CD4-positive, CD25-positive, alpha-beta regulatory T cell (primary cell): Measurements from ENCODE around the gene LIMCH1. TPM values are rescaled to one million over a fixed set of nuclear protein-coding genes. Genes with fewer than 3 reads are reported as not detected.

Source experiments
- ATAC-seq, 2 donors: fragments of 150-1000 bp; cut with Tn5 transposase; one replicate each; pipeline ENCODE4 v1.10.0; 2021; ENCODE audit warnings: low read depth in 2 of 2, moderate number of reproducible peaks in 2 of 2, moderate library complexity in 1 of 2
- DNase-seq, 3 donors: peaks; one replicate each; pipeline versions ENCODE4 v3.0.0 to v3.0.0-alpha.2; 2012 to 2022; ENCODE audit warnings: mixed read lengths in 1 of 3
- H3K27ac ChIP-seq: one replicate; pipeline ENCODE4 v1.7.0; 2013; ENCODE audit warnings: mild to moderate bottlenecking, low read length; ENCODE audit not compliant: insufficient read depth, poor library complexity, severe bottlenecking
- H3K27me3 ChIP-seq: one replicate; pipeline ENCODE4 v1.7.0; 2013; ENCODE audit warnings: low read length; ENCODE audit not compliant: control insufficient read depth, insufficient read depth
- H3K36me3 ChIP-seq: one replicate; pipeline ENCODE4 v1.7.0; 2013; ENCODE audit warnings: mild to moderate bottlenecking, low read length, moderate library complexity; ENCODE audit not compliant: control insufficient read depth, insufficient read depth
- H3K4me1 ChIP-seq: 2 replicates; pipeline ENCODE4 v1.7.0; 2013; ENCODE audit warnings: mild to moderate bottlenecking, low read length; ENCODE audit not compliant: insufficient read depth, control insufficient read depth, poor library complexity, severe bottlenecking
- H3K4me3 ChIP-seq: one replicate; pipeline ENCODE4 v1.7.0; 2013; ENCODE audit warnings: low read depth, mild to moderate bottlenecking, low read length, moderate library complexity
- H3K9me3 ChIP-seq, 2 experiments: 1 replicate in 1 of 2; 2 replicates in 1 of 2; pipeline ENCODE4 v1.7.0; 2013; ENCODE audit warnings: low read length in 2 of 2, mild to moderate bottlenecking in 1 of 2, moderate library complexity in 1 of 2; ENCODE audit not compliant: control insufficient read depth in 2 of 2
- H3K27ac Mint-ChIP-seq, 3 donors: one replicate each; pipeline ENCODE4 v1.8.0; 2020 to 2022; ENCODE audit warnings: mild to moderate bottlenecking in 3 of 3, mixed read lengths in 3 of 3, moderate library complexity in 2 of 3
- H3K27me3 Mint-ChIP-seq: one replicate; pipeline ENCODE4 v1.8.0; 2022; ENCODE audit warnings: mild to moderate bottlenecking, mixed read lengths
- H3K36me3 Mint-ChIP-seq: one replicate; pipeline ENCODE4 v1.8.0; 2020; ENCODE audit warnings: mixed read lengths
- H3K4me1 Mint-ChIP-seq, 4 donors: one replicate each; pipeline ENCODE4 v1.8.0; 2020 to 2022; ENCODE audit warnings: mixed read lengths in 4 of 4, mild to moderate bottlenecking in 1 of 4
- H3K4me3 Mint-ChIP-seq, 4 donors: one replicate each; pipeline ENCODE4 v1.8.0; 2020 to 2022; ENCODE audit warnings: mild to moderate bottlenecking in 4 of 4, mixed read lengths in 4 of 4, moderate library complexity in 3 of 4
- H3K9me3 Mint-ChIP-seq, 7 donors: one replicate each; pipeline ENCODE4 v1.8.0; 2020 to 2022; ENCODE audit warnings: mixed read lengths in 7 of 7, mild to moderate bottlenecking in 3 of 7, moderate library complexity in 2 of 7
- polyA plus RNA-seq, 4 donors: library from polyadenylated mRNA; unstranded; fragments of 300-500 nt; fragmentation: Illumina TruSeq; gene quantifications; one replicate each; pipeline ENCODE4 v1.2.3, GENCODE V29; 2021
- total RNA-seq: library from RNA; stranded (reverse); gene quantifications from one replicate; pipeline ENCODE4 v1.2.3, GENCODE V29; 2022

Gene LIMCH1
- total and polyA plus RNA-seq, 5 donors from 2014 or later = 0.07 TPM; not detected in 4

DNA sequence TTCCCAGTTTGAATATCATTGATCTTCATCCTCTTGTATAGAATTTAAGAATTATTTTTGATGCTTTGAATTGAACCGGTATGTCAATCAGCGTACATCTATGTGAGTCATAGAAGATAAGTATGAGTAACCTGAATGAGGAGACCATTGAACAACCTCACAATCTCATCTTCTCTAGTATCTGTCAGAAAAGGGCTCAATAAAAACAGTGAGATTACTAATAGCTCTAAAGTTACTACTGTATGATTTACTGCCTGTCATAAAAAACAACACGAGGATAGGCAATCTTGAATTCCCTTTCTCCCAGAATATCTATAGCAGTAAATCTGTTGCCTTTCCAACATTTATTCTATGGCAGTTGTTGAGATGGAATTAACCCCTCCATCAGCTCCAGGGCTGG is 174.5 kb downstream of the LIMCH1 start:
- Mint-ChIP-seq H3K27ac (no peak overlapping the region), H3K27me3 (peaks cover 1% of the 10 kb centered on the region), H3K4me3 (no peak overlapping the region), H3K9me3 (peaks cover 0 to 5% (median 2%) of the 10 kb centered on the region in 7 donors), H3K4me1 (no peaks in the 10 kb centered on the region), H3K36me3 (no peaks in the 10 kb centered on the region)
- no peaks in the 10 kb centered on the region for H3K27me3 ChIP-seq
- DNase-seq = no peak
- ATAC-seq = no peak
- no peaks in the 10 kb centered on the region for H3K4me1 ChIP-seq
- no peak overlapping the region for H3K4me3 ChIP-seq
- no peaks in the 10 kb centered on the region for H3K9me3 ChIP-seq
- H3K36me3 ChIP-seq = no peaks in the 10 kb centered on the region
- H3K27ac ChIP-seq = no peak overlapping the region

DNA sequence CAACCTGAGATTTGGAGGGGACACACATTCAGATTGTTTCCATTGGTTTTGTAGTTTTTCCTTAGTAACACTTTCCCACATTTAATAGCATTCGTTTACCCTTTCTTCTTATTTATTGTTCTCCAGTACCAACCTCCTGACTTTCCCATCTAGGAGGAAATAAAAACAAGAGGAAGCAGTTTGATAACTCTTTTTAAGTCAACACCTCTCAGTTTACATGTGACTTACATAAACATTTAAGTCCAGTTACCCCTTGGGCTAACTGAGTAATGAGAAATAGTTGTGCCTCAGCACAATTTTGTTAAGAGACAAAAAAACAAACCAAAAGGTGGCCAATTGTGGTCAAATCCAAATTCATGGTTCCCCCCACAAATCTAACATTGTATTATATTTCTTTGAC is 175.8 kb downstream of the LIMCH1 start:
- H3K4me1 ChIP-seq = no peaks in the 10 kb centered on the region
- H3K27ac ChIP-seq = no peak overlapping the region
- Mint-ChIP-seq H3K27me3 (no peaks in the 10 kb centered on the region), H3K27ac (no peak overlapping the region), H3K36me3 (no peaks in the 10 kb centered on the region), H3K4me3 (no peak overlapping the region), H3K9me3 (peaks cover 0 to 5% (median 2%) of the 10 kb centered on the region in 7 donors), H3K4me1 (no peaks in the 10 kb centered on the region)
- no peaks in the 10 kb centered on the region for H3K27me3 ChIP-seq
- DNase-seq (no peak), ATAC-seq (no peak)
- no peak overlapping the region for H3K4me3 ChIP-seq
- H3K36me3 ChIP-seq = no peaks in the 10 kb centered on the region
- no peaks in the 10 kb centered on the region for H3K9me3 ChIP-seq

DNA sequence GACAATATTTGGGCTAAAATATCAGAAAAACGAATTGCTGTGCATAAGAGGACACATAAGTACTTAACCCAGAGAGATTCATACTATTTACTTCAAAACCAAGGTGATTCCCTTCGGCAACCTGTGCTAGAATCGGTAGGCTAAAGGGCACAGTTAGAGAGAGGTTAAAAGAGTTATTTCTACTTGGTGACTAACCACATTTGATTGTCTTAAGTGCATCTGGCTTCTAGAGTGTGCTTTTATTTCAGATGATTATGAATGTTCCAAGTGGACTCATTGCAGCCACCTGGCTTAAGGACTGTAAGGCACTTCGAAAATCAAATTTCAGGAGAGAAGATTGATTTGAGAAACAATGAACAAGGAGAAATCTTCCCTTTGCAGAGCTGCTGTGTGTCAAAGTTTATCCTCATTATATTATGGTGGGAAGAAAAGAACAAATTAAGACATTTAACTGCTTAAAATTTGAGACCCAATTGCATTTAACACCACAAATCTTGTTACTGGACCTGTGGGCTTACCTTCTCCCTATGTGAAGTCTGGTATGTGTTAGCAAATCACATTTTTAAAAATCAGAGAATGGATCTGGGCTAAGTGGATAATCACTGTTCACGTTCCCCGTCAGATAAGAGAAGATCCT is 176.5 kb downstream of the LIMCH1 start:
- Mint-ChIP-seq H3K27ac (no peak overlapping the region), H3K36me3 (no peaks in the 10 kb centered on the region), H3K9me3 (peaks cover 0 to 5% (median 2%) of the 10 kb centered on the region in 7 donors), H3K27me3 (no peaks in the 10 kb centered on the region), H3K4me3 (no peak overlapping the region), H3K4me1 (no peaks in the 10 kb centered on the region)
- Histone ChIP-seq H3K27me3 (peaks cover 2% of the 10 kb centered on the region), H3K4me1 (no peaks in the 10 kb centered on the region), H3K36me3 (no peaks in the 10 kb centered on the region), H3K4me3 (no peak overlapping the region), H3K9me3 (no peaks in the 10 kb centered on the region), H3K27ac (no peak overlapping the region)
- no peak for ATAC-seq
- no peak for DNase-seq

DNA sequence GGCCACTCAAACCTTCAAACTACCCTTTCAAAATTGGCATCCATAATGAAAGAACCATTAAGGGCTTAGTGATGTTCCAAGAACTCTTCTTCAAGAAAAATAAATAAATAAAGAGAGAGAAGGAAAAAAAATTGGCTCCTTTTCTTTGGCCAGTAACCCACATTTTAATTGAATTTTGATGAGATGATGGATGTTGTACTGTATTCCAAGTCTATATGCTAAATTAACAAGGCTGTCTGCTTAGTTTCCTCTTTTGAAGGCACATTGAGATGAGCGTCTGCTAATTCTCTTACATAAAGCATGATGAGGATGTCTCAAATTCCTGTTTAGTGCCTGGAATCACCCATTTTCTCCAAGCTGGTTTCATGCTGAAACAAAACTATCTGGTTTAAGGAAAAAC is 177.2 kb downstream of the LIMCH1 start:
- Mint-ChIP-seq H3K4me3 (no peak overlapping the region), H3K9me3 (peaks cover 0 to 6% (median 4%) of the 10 kb centered on the region in 7 donors), H3K4me1 (no peaks in the 10 kb centered on the region), H3K27me3 (no peaks in the 10 kb centered on the region), H3K36me3 (no peaks in the 10 kb centered on the region), H3K27ac (no peak overlapping the region)
- no peaks in the 10 kb centered on the region for H3K9me3 ChIP-seq
- no peak overlapping the region for H3K4me3 ChIP-seq
- H3K27me3 ChIP-seq = peaks cover 2% of the 10 kb centered on the region
- no peaks in the 10 kb centered on the region for H3K4me1 ChIP-seq
- no peak overlapping the region for H3K27ac ChIP-seq
- no peak for DNase-seq
- ATAC-seq = no peak
- no peaks in the 10 kb centered on the region for H3K36me3 ChIP-seq

DNA sequence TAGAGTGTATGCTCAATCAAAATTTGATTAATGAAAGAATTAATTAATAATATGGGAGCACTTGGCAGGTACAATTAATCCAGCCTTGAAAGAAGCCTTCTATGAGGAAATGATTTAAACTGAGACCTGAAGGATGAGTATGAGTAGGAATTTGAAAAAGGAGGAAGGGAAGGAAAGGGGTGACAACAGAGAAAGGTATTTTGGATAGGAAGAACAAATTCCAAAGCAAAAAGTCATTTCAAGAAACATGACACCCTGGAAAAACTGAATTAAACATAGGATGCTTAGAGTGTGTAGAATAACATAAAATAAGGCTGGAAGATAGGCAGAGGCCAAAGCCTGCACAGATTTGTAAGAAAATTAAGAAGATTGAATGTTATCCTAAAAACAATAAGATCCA is 180.9 kb downstream of the LIMCH1 start:
- H3K36me3 Mint-ChIP-seq = no peaks in the 10 kb centered on the region
- H3K4me3 ChIP-seq = no peak overlapping the region
- H3K27me3 ChIP-seq = peaks cover 2% of the 10 kb centered on the region
- H3K9me3 Mint-ChIP-seq = peaks cover 0 to 8% (median 0%) of the 10 kb centered on the region in 7 donors
- H3K27ac Mint-ChIP-seq = no peak overlapping the region
- no peak overlapping the region for H3K4me3 Mint-ChIP-seq
- no peaks in the 10 kb centered on the region for H3K9me3 ChIP-seq
- no peaks in the 10 kb centered on the region for H3K4me1 ChIP-seq
- H3K4me1 Mint-ChIP-seq = no peaks in the 10 kb centered on the region
- no peaks in the 10 kb centered on the region for H3K36me3 ChIP-seq
- peaks cover 8% of the 10 kb centered on the region for H3K27me3 Mint-ChIP-seq
- DNase-seq (no peak), ATAC-seq (no peak)
- no peak overlapping the region for H3K27ac ChIP-seq

DNA sequence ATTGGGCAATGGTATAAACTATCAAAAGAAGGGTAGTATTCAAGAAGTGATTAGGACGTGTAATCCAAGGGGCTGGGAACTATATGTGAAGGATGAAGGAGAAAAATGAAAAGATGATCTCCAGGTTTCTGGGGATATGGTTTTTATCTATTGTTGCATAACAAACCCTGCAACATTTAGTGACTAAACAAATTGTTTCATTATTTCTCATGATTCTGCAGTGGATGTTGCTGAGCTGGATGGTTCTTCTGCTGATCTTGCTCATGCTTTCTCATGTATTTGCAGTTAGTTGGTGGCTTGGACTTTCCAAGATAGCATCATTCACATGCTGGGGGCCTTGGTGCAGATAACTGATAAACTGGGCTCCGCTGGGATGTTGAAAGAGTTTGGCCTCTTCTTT is 181.5 kb downstream of the LIMCH1 start:
- Mint-ChIP-seq H3K36me3 (no peaks in the 10 kb centered on the region), H3K9me3 (peaks cover 0 to 8% (median 0%) of the 10 kb centered on the region in 7 donors), H3K27me3 (peaks cover 8% of the 10 kb centered on the region)

DNA sequence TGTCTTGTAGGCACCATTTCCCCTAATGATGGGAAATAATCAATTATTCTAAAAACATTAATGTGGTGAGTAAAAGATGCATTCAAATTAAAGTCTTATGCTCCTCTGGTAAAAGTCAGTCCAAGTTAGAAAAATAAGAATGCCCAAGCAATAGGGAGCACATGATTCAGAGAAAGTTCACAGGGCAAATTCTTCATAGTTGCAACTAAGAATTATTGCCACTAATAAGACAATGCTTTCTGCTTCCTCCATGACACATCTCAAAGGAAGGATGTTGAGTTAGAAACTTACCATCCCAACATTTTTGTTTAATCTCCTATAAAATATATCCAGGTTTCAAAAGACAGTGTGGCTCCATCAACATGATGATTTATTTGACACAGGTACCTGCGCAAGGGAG is 184.2 kb downstream of the LIMCH1 start:
- Histone ChIP-seq H3K36me3 (no peaks in the 10 kb centered on the region), H3K27ac (no peak overlapping the region), H3K4me1 (no peaks in the 10 kb centered on the region), H3K4me3 (no peak overlapping the region), H3K9me3 (peaks cover 9% of the 10 kb centered on the region in 2 experiments), H3K27me3 (peaks cover 2% of the 10 kb centered on the region)
- Mint-ChIP-seq H3K27ac (no peak overlapping the region), H3K36me3 (no peaks in the 10 kb centered on the region), H3K9me3 (peaks cover 5 to 13% (median 6%) of the 10 kb centered on the region in 7 donors), H3K4me3 (no peak overlapping the region), H3K27me3 (peaks cover 8% of the 10 kb centered on the region), H3K4me1 (no peaks in the 10 kb centered on the region)
- ATAC-seq (no peak), DNase-seq (no peak)

More for the DNA sequence above, 181.5 kb downstream of the LIMCH1 start:
- no peak overlapping the region for H3K27ac ChIP-seq
- Mint-ChIP-seq H3K27ac (no peak overlapping the region), H3K4me3 (no peak overlapping the region), H3K4me1 (no peaks in the 10 kb centered on the region)
- DNase-seq = no peak
- no peaks in the 10 kb centered on the region for H3K9me3 ChIP-seq
- peaks cover 2% of the 10 kb centered on the region for H3K27me3 ChIP-seq
- H3K4me3 ChIP-seq = no peak overlapping the region
- no peaks in the 10 kb centered on the region for H3K4me1 ChIP-seq
- no peaks in the 10 kb centered on the region for H3K36me3 ChIP-seq
- ATAC-seq = no peak

DNA sequence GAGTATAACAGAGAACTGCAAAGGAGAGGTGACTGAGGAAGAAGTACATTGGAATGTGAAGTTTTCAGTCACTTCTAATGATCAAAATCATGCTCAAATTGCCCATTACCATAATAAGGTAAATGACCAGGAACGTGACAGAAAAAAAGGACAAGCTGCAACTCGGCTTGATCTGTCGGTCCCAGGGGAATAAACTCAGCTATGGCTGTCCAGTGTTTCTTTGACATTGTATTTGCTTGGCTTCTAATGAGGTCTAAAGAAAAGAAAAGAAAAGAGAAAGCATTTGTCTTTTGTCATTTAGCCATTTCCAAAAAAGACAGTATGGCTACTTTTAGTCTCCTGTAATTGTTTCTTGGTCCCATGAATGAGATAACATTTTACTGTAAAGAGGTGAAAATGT is 185.3 kb downstream of the LIMCH1 start:
- Histone ChIP-seq H3K4me1 (no peaks in the 10 kb centered on the region), H3K9me3 (peaks cover 9% of the 10 kb centered on the region in 2 experiments), H3K27ac (no peak overlapping the region), H3K36me3 (no peaks in the 10 kb centered on the region), H3K4me3 (no peak overlapping the region), H3K27me3 (peaks cover 2% of the 10 kb centered on the region)
- no peak overlapping the region for H3K4me3 Mint-ChIP-seq
- no peaks in the 10 kb centered on the region for H3K4me1 Mint-ChIP-seq
- ATAC-seq = no peak
- H3K27ac Mint-ChIP-seq = no peak overlapping the region
- H3K27me3 Mint-ChIP-seq = peaks cover 8% of the 10 kb centered on the region
- H3K36me3 Mint-ChIP-seq = no peaks in the 10 kb centered on the region
- peaks cover 5 to 13% (median 7%) of the 10 kb centered on the region in 7 donors for H3K9me3 Mint-ChIP-seq
- no peak for DNase-seq
